NCI-H1417 treated with DMSO at 0.1 percent for 48 hours (cell line): ENCODE measurements around the gene NALCN.
A peak's percentile ranks its signal among the peaks of the same experiment; 100 is the strongest.

Experiments used
- DNase-seq: peaks from one replicate; lab custom pipeline; 2025; lab: John Stamatoyannopoulos, UW

NALCN gene

GRCh38 chr13:101415358-101416174 lies 742 bp downstream of the NALCN start:
- DNase-seq: peak; percentile 67

- no peak for DNase-seq
These were observed 4.2 kb downstream of the NALCN start for GRCh38 chr13:101412076-101412475.

- DNase-seq: no peak
These were observed 7.2 kb downstream of the NALCN start for GRCh38 chr13:101408992-101409656.

GRCh38 chr13:101408154-101408553 lies 8.2 kb downstream of the NALCN start:
- DNase-seq: no peak

GRCh38 chr13:101406791-101407190 lies 9.5 kb downstream of the NALCN start:
- DNase-seq: no peak

GRCh38 chr13:101401196-101401595 lies 15.1 kb downstream of the NALCN start:
- no peak for DNase-seq

- DNase-seq: no peak
These were observed 16.9 kb downstream of the NALCN start for GRCh38 chr13:101399365-101399764.

GRCh38 chr13:101398920-101399319 lies 17.4 kb downstream of the NALCN start:
- no peak for DNase-seq

GRCh38 chr13:101398191-101398590 lies 18.1 kb downstream of the NALCN start:
- no peak for DNase-seq

GRCh38 chr13:101397742-101398141 lies 18.6 kb downstream of the NALCN start:
- no peak for DNase-seq

- DNase-seq: no peak
These were observed 21.7 kb downstream of the NALCN start for GRCh38 chr13:101394605-101395004.

- DNase-seq: no peak
These were observed 23.2 kb downstream of the NALCN start for GRCh38 chr13:101393140-101393539.

- DNase-seq: no peak
These were observed 25.8 kb downstream of the NALCN start for GRCh38 chr13:101390461-101390860.

- no peak for DNase-seq
These were observed 31.4 kb downstream of the NALCN start for GRCh38 chr13:101384929-101385328.

- no peak for DNase-seq
These were observed 32.7 kb downstream of the NALCN start for GRCh38 chr13:101383595-101383994.

- no peak for DNase-seq
These were observed 33.6 kb downstream of the NALCN start for GRCh38 chr13:101382701-101383100.

GRCh38 chr13:101382086-101382485 lies 34.2 kb downstream of the NALCN start:
- peak; percentile 52 for DNase-seq

GRCh38 chr13:101360525-101360924 lies 55.8 kb downstream of the NALCN start:
- no peak for DNase-seq

GRCh38 chr13:101354895-101355294 lies 61.4 kb downstream of the NALCN start:
- DNase-seq: no peak

GRCh38 chr13:101346942-101347728 lies 69.2 kb downstream of the NALCN start:
- DNase-seq: no peak

- no peak for DNase-seq
These were observed 70.1 kb downstream of the NALCN start for GRCh38 chr13:101346161-101346560.

- DNase-seq: no peak
These were observed 73.0 kb downstream of the NALCN start for GRCh38 chr13:101343128-101343787.
